Keratinocyte (primary cell): ENCODE data around the gene C1orf53.

Experiments
- EZH2 ChIP-seq: IDR thresholded peaks from one replicate; pipeline ENCODE4 v1.6.1; 2012; ENCODE audit warnings: inconsistent platforms, mild to moderate bottlenecking, low read length, moderate library complexity
- TF ChIP-seq, protein P1 (sequence below), 3 experiments: IDR thresholded peaks in 1 of 3; conservative IDR thresholded peaks in 1 of 3; optimal IDR thresholded peaks in 1 of 3; 2 replicates in 2 of 3; 3 replicates in 1 of 3; pipeline versions ENCODE3 to v1.5.1; 2011; ENCODE audit warnings: low read length in 3 of 3, mild to moderate bottlenecking in 3 of 3, moderate library complexity in 2 of 3, control low read depth in 1 of 3, inconsistent platforms in 1 of 3; ENCODE audit not compliant: insufficient read depth in 2 of 3; ENCODE audit errors: extremely low read depth in 1 of 3

DNA sequence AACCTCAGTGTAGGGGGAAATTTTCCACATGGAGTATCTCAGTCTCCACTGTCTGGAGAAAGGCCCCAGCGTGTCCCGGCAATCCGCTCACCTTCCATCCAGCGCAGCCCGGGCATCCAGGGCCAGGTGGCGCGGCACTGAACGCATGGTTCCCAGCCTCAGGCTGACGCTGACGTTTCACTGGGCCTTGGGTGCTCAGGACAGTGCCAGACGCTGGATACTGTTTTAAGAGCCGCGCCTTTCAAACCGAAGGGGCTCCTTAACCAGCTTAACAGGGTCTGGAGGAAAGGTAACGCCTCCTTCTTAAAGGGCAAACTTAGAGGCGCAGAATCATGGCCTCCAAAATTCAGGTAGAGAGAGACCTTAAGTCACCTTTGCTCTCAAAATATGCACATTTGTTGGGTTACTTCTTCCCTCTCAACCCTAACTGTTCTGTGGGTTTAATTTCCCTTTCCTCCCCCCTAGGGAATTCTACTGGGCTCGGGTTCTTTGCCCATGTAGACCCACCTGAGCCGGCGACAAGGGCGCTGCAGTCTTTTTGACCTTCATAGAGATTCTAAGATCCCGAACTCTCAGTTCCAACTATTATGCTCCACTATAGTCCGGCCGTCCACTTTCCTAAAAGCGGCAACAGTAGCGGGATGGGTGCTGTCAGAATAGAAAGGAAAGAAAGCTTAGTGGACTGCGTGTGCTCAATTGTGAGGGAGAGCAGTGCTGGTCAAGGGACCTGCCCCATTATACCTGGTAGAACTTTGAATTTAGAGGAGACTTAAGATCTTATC lies 11.3 kb downstream of the C1orf53 start:
- TF ChIP-seq, protein P1, sequence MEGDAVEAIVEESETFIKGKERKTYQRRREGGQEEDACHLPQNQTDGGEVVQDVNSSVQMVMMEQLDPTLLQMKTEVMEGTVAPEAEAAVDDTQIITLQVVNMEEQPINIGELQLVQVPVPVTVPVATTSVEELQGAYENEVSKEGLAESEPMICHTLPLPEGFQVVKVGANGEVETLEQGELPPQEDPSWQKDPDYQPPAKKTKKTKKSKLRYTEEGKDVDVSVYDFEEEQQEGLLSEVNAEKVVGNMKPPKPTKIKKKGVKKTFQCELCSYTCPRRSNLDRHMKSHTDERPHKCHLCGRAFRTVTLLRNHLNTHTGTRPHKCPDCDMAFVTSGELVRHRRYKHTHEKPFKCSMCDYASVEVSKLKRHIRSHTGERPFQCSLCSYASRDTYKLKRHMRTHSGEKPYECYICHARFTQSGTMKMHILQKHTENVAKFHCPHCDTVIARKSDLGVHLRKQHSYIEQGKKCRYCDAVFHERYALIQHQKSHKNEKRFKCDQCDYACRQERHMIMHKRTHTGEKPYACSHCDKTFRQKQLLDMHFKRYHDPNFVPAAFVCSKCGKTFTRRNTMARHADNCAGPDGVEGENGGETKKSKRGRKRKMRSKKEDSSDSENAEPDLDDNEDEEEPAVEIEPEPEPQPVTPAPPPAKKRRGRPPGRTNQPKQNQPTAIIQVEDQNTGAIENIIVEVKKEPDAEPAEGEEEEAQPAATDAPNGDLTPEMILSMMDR (optimal IDR thresholded peaks at IDR 0.05 in 1 of 3, IDR thresholded peaks at IDR 0.05 in 1 of 3, conservative IDR thresholded peaks at IDR 0.05 in 1 of 3; ENCODE audit: extremely low read depth in 1 of 3, insufficient read depth in 2 of 3, low read length in 3 of 3): no peak
- no peak for TF ChIP-seq EZH2
